GM12878 (cell line): ENCODE measurements around the gene TNFAIP3. TPM values are rescaled to one million over a fixed set of nuclear protein-coding genes. Genes with fewer than 3 reads are reported as not detected.

Source experiments
- ATAC-seq: fragments of 200-7000 bp; cut with Tn5 transposase; 3 replicates; pipeline ENCODE4 v1.9.1; 2020; ENCODE audit warnings: mild to moderate bottlenecking, moderate library complexity
- BruUV-seq: library from RNA; stranded (reverse); fragments of 400-500 nt; replicated peaks from 2 replicates; lab custom pipeline; 2021; lab: Mats Ljungman, UMichigan
- CTCF ChIA-PET: fragments of 300-600 bp; sonication (Branson Sonifier 250); formaldehyde crosslinking; extraction: SDS; loops from one replicate; lab custom pipeline; 2021; ENCODE audit warnings: inconsistent platforms; lab: Yijun Ruan, JAX
- POLR2A ChIA-PET: fragments of 350-600 bp; formaldehyde crosslinking; extraction: SDS; loops from one replicate; lab custom pipeline; 2021; ENCODE audit warnings: inconsistent platforms; lab: Charles Lee
- RAD21 ChIA-PET: fragments of 300-600 bp; sonication (Branson Sonifier 250); formaldehyde crosslinking; loops from one replicate; lab custom pipeline; 2023; ENCODE audit warnings: antibody characterized with exemption; ENCODE audit not compliant: unreplicated experiment; lab: Charles Lee
- SMC1A ChIA-PET: fragments of 300-600 bp; sonication (Branson Sonifier 250); formaldehyde crosslinking; loops from one replicate; lab custom pipeline; 2023; ENCODE audit not compliant: unreplicated experiment, uncharacterized antibody; lab: Charles Lee
- DNase-seq: peaks from one replicate; pipeline ENCODE4 v3.0.0-alpha.2; 2011; ENCODE audit warnings: low read depth, low spot score
- FAIRE-seq: peaks from 3 replicates; lab custom pipeline; 2011; peaks lifted over from hg19 to GRCh38; lab: Jason Lieb, UNC
- H2AFZ ChIP-seq: 2 replicates; pipeline ENCODE4 v1.6.0; 2011; ENCODE audit warnings: low read depth, low read length, control low read depth; ENCODE audit not compliant: control insufficient read depth
- H3K27ac ChIP-seq: 2 replicates; pipeline ENCODE4 v1.5.1; 2011; ENCODE audit warnings: control low read depth; ENCODE audit not compliant: control insufficient read depth, insufficient read depth
- H3K27me3 ChIP-seq, 2 experiments: replicated peaks in 1 of 2; 2 replicates each; pipeline versions ENCODE4 v1.6.0 to v1.6.1; 2011; ENCODE audit warnings: low read length in 1 of 2; ENCODE audit not compliant: control insufficient read depth in 2 of 2, insufficient read depth in 2 of 2
- H3K36me3 ChIP-seq, 2 experiments: 2 replicates each; pipeline ENCODE4 v1.5.1; 2011; ENCODE audit warnings: low read length in 1 of 2; ENCODE audit not compliant: control insufficient read depth in 2 of 2, insufficient read depth in 2 of 2
- H3K4me1 ChIP-seq: 2 replicates; pipeline ENCODE4 v1.6.1; 2011; ENCODE audit warnings: mild to moderate bottlenecking, low read length, moderate library complexity, mixed read lengths; ENCODE audit not compliant: control insufficient read depth, insufficient read depth
- H3K4me2 ChIP-seq: 2 replicates; pipeline ENCODE4 v1.6.0; 2011; ENCODE audit warnings: control low read depth; ENCODE audit not compliant: control insufficient read depth, insufficient read depth
- H3K4me3 ChIP-seq: fragments of 200-600 bp; sonication (generic); 2 replicates; pipeline ENCODE4 v1.5.1; 2016
- H3K79me2 ChIP-seq: 2 replicates; pipeline ENCODE4 v1.6.0; 2011; ENCODE audit warnings: low read length; ENCODE audit not compliant: control insufficient read depth, insufficient read depth
- H3K9ac ChIP-seq: 2 replicates; pipeline ENCODE4 v1.8.0; 2011; ENCODE audit warnings: low read length, control low read depth, mixed read lengths; ENCODE audit not compliant: control insufficient read depth, insufficient read depth
- H3K9me3 ChIP-seq: replicated peaks from 3 replicates; pipeline ENCODE4 v1.5.1; 2011; ENCODE audit warnings: mild to moderate bottlenecking, low read length; ENCODE audit not compliant: control insufficient read depth, insufficient read depth
- H4K20me1 ChIP-seq: 2 replicates; pipeline ENCODE4 v1.6.0; 2011; ENCODE audit not compliant: control insufficient read depth, insufficient read depth
- CREB1 ChIP-seq: IDR thresholded peaks from 2 replicates; pipeline ENCODE4 v1.6.1; 2012; ENCODE audit warnings: low read depth, mild to moderate bottlenecking, inconsistent platforms
- JUNB ChIP-seq: IDR thresholded peaks from 2 replicates; pipeline ENCODE4 v1.6.1; 2016; ENCODE audit warnings: antibody characterized with exemption, mild to moderate bottlenecking
- KDM1A ChIP-seq: fragments of 200-600 bp; sonication (generic); IDR thresholded peaks from 2 replicates; pipeline ENCODE4 v1.6.1; 2016; ENCODE audit warnings: borderline replicate concordance
- MEF2A ChIP-seq: IDR thresholded peaks from 2 replicates; pipeline ENCODE4 v1.6.1; 2011; ENCODE audit warnings: low read depth, mild to moderate bottlenecking, low read length, moderate library complexity; ENCODE audit not compliant: insufficient read depth
- MTA2 ChIP-seq: fragments of 450-650 bp; IDR thresholded peaks from 2 replicates; pipeline ENCODE4 v1.6.1; 2016; ENCODE audit warnings: low read depth, mild to moderate bottlenecking, moderate library complexity
- RB1 ChIP-seq: fragments of 450-650 bp; formaldehyde crosslinking; IDR thresholded peaks from 2 replicates; pipeline ENCODE4 v1.6.1; 2017; ENCODE audit warnings: mild to moderate bottlenecking, borderline replicate concordance
- ZNF217 ChIP-seq: fragments of 450-650 bp; IDR thresholded peaks from 2 replicates; pipeline ENCODE4 v1.6.1; 2017; ENCODE audit warnings: antibody characterized with exemption, mild to moderate bottlenecking
- in situ Hi-C: fragments of 300-500 bp; cut with MboI; formaldehyde crosslinking; loops from 9 replicates; pipeline ENCODE4 v1.14.3; 2018; ENCODE audit warnings: mixed read lengths
- intact Hi-C: fragments of 100-400 bp; cut with micrococcal nuclease; formaldehyde crosslinking; loops from one replicate; pipeline ENCODE4 v1.14.2; 2022; ENCODE audit not compliant: unreplicated experiment
- polyA plus RNA-seq, 11 experiments: library from polyadenylated mRNA; depleted of rRNA in 4 of 11; unstranded in 6 of 11; stranded (reverse) in 5 of 11; fragments of >200 nt; fragmentation: Nextera tagmentation in 4 of 11; fragmentation: Illumina TruSeq in 1 of 11; extraction: Ambion mirVana in 4 of 11; extraction: Trizol in 1 of 11; gene quantifications; 1 replicate in 1 of 11; 2 replicates in 10 of 11; pipeline versions ENCODE4 v1.2.1 to v1.2.3, GENCODE V29; 2011 to 2016; ENCODE audit warnings: inconsistent platforms in 2 of 11, missing spikeins in 2 of 11, low read depth in 1 of 11
- total RNA-seq, 4 experiments: library from RNA; depleted of rRNA in 3 of 4; stranded (reverse); fragments of >200 nt in 3 of 4; fragmentation: Illumina TruSeq in 1 of 4; extraction: Trizol in 1 of 4; gene quantifications; 2 replicates each; pipeline versions ENCODE4 v1.2.1 to v1.2.3, GENCODE V29; 2013 to 2021
- TF ChIP-seq, protein P1 (sequence below): IDR thresholded peaks from 2 replicates; pipeline ENCODE4 v1.6.1; 2011; ENCODE audit warnings: low read depth, low read length, improper control_type of control experiment, borderline replicate concordance

The TNFAIP3 gene
- total and polyA plus RNA-seq, 10 of the 15 experiments (the other 5 are each of a cell fraction or from before 2014, with no cell fraction given), result 18.0 to 350 (median 127) TPM

DNA sequence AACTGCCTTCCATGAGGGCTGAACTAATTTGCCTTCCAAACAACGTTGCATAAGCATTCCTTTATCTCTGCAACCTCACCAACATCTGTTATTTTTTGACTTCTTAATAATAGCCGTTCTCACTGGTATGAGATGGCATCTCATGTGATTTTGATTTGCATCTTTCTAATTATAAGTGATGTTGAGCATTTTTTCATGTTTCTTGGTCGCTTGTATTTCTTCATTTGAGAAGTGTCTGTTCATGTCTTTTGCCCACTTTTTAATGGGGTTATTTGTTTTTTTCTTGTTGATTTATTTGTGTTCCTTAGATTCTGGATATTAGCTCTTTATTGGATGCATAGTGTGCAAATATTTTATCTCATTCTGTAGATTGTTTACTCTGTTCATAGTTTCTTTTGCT lies 46.4 kb downstream of the TNFAIP3 start (continued):
- TF ChIP-seq, protein P1, sequence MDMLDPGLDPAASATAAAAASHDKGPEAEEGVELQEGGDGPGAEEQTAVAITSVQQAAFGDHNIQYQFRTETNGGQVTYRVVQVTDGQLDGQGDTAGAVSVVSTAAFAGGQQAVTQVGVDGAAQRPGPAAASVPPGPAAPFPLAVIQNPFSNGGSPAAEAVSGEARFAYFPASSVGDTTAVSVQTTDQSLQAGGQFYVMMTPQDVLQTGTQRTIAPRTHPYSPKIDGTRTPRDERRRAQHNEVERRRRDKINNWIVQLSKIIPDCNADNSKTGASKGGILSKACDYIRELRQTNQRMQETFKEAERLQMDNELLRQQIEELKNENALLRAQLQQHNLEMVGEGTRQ, result no peak
- TF ChIP-seq, all 136 proteins: peak for 0

DNA sequence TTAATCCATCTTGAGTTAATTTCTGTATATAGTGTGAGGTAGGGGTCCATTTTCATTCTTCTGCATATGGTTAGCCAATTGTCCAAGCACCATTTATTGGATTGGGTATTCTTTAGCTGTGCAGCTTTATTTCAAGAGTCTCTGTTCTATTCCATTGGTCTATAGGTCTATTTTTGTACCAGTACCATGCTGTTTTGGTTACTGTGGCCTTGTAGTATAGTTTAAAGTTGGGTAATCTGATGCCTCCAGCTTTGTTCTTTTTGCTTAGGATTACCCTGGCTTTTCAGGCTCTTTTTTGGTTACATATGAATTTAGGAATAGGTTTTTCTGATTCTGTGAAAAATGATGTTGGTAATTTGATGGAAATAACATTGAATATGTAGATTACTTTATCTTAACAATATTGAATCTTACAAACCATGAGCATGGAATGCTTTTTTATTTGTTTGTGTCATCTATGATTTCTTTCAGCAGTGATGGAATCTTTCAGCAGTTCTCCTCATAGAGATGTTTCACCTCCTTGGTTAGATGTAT lies 47.0 kb downstream of the TNFAIP3 start:
- peaks cover 3% of the 10 kb centered on the region for H3K9me3 ChIP-seq
- no peak for ATAC-seq
- H3K79me2 ChIP-seq, result peaks cover 16% of the 10 kb centered on the region
- intact Hi-C loops, result no loop called here
- no peak overlapping the region for H3K4me3 ChIP-seq
- no peak overlapping the region for H3K27ac ChIP-seq
- no peak for FAIRE-seq
- TF ChIP-seq RB1 (no peak), MEF2A (no peak), MTA2 (no peak), ZNF217 (peak; percentile 56; the same call in 1 of the 2 replicates), JUNB (no peak), CREB1 (no peak), KDM1A (0 out of 2 replicates have a peak, but pooled peaks have one; percentile 42)
- TF ChIP-seq, all 136 proteins: peak for 2
- H3K36me3 ChIP-seq, result no peaks in the 10 kb centered on the region
- BruUV-seq, result no TSS peak
- H3K4me1 ChIP-seq, result peaks cover 49% of the 10 kb centered on the region
- ChIA-PET CTCF (interaction anchor here (0.8 to 6.9 kb wide), 3 partner anchors 10 to 43 kb away, joined by 3 to 64 read pairs (median 60); no protein-coding TSS in a partner anchor), SMC1A (interaction anchor here (1.0 to 8.9 kb wide), 7 partner anchors 12 to 683 kb away, joined by 3 to 126 read pairs (median 29); partner anchors contain the start of gene TNFAIP3), RAD21 (interaction anchor here (1.4 to 4.8 kb wide), 2 partner anchors 11 to 31 kb away, joined by 5 to 65 read pairs; no protein-coding TSS in a partner anchor), POLR2A (interaction anchor here (6.7 kb wide), 1 partner anchor 10 kb away, joined by 153 read pairs; no protein-coding TSS in a partner anchor)
- no peak overlapping the region for H2AFZ ChIP-seq
- DNase-seq, result no peak
- H4K20me1 ChIP-seq, result no peaks in the 10 kb centered on the region
- in situ Hi-C loops, result no loop called here
- H3K4me2 ChIP-seq, result no peak overlapping the region
- no peaks in the 10 kb centered on the region for H3K27me3 ChIP-seq
- H3K9ac ChIP-seq, result no peak overlapping the region
